Germinal center (tissue), 1 donor: ENCODE results near the gene DUOXA1.
"Not testable (repeated sequence)": the region's sequence is repeated elsewhere in the genome, so short reads cannot be mapped to it uniquely, and the experiment has no call there.

Source experiments
- DNase-seq: peaks from one replicate; pipeline ENCODE4 v3.0.0; 2012; ENCODE audit warnings: mixed read lengths, low spot score

Gene DUOXA1

GRCh38 chr15:45150481-45150880 is 20.8 kb upstream of the DUOXA1 start:
- no peak for DNase-seq

GRCh38 chr15:45149060-45149459 is 19.4 kb upstream of the DUOXA1 start:
- DNase-seq, result no peak

DNA sequence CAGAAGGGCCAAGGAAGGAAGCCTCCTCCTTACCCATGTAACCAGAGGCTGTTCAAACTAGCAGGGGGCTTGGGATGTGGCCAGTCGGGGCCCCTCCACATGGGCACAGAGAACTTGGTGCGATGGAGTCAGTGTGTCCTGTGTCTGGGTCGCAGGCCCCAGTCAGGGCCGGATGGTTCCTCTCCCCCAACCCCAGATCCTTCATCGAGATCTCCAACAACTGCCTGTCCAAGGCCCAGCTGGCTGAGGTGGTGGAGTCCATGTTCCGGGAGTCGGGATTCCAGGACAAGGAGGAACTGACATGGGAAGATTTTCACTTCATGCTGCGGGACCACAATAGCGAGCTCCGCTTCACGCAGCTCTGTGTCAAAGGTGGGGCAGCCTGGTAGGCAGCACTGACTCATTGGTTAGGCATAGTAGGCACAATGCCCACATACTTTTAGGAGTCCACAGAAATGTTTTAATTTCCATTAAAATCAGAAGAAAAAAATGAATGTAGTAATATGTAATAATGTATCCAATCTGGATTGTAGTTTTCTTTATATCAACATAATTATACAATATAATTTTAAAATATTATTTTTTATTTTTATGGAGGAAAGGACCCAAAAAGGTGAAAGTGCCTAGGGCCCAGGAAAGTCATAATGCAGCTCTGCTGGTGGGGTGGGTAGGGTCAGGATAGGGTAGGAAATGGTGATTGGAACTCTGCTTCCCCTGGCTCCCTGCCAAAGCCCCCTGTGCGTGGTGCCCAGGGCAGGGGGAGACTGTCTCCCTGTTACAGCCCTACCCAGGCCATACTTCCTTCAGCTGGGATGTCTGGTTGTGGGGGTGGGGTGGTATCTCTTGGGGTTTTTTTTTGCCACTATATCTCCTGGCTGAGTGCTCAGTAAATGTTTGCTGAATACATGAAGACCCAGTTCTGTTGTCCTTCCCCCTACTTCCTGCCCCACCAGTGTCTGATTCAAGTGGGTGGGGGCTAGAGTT is 18.7 kb upstream of the DUOXA1 start:
- DNase-seq, result no peak

GRCh38 chr15:45147606-45148005 is 17.9 kb upstream of the DUOXA1 start:
- no peak for DNase-seq

GRCh38 chr15:45146405-45146804 is 16.7 kb upstream of the DUOXA1 start:
- no peak for DNase-seq

- no peak for DNase-seq
These were observed 15.1 kb upstream of the DUOXA1 start for GRCh38 chr15:45144775-45145174.

DNA sequence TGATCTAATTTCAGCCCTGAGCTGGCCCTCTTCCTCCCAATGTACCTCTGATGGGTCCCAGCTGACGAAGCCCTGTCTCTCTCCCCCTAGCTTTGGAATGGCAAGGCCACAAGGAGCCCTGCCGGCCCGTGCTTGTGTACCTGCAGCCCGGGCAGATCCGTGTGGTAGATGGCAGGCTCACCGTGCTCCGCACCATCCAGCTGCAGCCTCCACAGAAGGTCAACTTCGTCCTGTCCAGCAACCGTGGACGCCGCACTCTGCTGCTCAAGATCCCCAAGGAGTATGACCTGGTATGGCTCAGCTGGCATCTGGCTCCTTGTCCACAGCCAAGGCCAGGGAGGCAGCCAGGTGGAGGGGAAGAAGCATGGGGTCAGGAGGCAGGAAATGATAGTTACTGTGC is 14.3 kb upstream of the DUOXA1 start:
- no peak for DNase-seq

GRCh38 chr15:45143056-45143455 is 13.4 kb upstream of the DUOXA1 start:
- no peak for DNase-seq

DNA sequence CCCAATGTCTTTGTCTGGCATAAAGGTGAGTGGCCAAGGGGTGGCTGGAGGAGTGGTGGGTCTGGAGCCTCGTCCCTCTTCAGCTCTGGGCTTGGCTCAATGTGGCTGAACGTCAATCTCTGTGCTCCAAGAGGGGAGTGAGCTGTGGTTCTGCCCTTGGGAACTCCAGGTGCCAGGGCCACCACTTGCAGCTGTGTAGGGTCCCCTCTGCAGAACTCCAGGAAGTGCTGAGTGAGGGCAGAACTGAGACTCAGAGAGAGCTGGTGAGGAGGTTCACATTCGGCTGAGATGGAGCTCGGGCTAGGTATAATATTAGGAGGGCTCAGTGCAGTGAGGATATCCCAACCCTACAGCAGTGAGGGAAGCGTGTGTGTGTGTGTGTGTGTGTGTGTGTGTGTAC is 11.7 kb upstream of the DUOXA1 start:
- no peak for DNase-seq

DNA sequence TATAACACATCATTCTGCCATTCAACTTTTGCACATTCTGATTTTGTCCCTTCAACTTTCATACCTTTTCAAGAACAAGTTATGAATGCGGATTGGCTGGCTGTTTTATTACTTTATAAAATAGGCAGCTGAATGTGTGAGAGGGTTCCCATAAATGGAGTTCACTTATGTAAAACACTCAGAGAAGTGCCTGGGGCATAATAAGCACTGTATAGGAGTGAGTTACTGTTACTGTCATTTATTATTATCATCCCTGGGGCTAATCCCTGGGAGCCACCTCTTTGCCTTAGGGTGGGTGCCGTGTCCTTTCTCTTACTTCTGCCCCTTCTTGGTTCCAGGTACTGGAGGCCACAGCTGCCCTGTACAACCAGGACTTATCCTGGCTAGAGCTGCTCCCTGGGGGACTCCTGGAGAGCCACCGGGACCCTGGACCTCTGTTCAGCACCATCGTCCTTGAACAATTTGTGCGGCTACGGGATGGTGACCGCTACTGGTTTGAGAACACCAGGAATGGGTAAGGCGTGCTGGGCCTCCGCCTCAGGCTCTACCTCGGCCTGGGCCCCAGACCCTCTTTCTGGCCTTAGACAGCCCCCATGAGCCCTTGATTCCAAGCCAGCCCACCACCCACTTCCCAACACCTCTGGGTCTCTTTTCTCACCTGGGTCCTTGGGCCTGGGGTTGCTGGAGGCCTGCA is 11.0 kb upstream of the DUOXA1 start:
- DNase-seq, result no peak

GRCh38 chr15:45139770-45140169 is 10.1 kb upstream of the DUOXA1 start:
- no peak for DNase-seq

GRCh38 chr15:45138814-45139765 is 9.4 kb upstream of the DUOXA1 start:
- DNase-seq, result no peak

- no peak for DNase-seq
These were observed 8.0 kb upstream of the DUOXA1 start for GRCh38 chr15:45137703-45138102.

- no peak for DNase-seq
These were observed 6.7 kb upstream of the DUOXA1 start for GRCh38 chr15:45136378-45136764.

DNA sequence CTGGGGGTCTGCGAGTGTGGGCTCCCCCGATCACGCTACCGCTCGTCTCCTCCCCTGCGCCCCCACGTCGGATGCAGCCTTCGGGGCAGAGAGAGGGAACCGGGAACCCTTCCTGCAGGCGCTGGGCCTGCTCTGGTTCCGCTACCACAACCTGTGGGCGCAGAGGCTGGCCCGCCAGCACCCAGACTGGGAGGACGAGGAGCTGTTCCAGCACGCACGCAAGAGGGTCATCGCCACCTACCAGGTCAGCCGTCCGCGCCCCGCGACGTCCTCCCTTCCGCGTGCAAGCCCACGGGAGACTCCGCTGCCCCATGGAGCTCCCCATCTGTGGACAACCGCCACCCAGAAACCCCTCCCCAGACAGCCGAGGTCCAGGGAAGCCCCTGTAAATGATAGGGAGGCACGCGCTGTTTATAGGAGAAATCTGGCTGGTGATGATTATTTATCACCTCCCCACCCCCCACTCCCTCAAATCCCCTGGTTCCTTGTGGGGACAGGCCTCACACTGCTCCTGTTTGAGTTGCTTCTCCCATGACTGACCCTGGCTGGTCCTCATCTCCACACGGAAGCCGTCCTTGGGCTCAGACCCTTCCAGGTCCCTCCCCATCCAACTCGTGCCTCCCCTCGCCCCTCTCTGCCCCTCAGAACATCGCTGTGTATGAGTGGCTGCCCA is 6.2 kb upstream of the DUOXA1 start:
- not testable (repeated sequence) for DNase-seq

DNA sequence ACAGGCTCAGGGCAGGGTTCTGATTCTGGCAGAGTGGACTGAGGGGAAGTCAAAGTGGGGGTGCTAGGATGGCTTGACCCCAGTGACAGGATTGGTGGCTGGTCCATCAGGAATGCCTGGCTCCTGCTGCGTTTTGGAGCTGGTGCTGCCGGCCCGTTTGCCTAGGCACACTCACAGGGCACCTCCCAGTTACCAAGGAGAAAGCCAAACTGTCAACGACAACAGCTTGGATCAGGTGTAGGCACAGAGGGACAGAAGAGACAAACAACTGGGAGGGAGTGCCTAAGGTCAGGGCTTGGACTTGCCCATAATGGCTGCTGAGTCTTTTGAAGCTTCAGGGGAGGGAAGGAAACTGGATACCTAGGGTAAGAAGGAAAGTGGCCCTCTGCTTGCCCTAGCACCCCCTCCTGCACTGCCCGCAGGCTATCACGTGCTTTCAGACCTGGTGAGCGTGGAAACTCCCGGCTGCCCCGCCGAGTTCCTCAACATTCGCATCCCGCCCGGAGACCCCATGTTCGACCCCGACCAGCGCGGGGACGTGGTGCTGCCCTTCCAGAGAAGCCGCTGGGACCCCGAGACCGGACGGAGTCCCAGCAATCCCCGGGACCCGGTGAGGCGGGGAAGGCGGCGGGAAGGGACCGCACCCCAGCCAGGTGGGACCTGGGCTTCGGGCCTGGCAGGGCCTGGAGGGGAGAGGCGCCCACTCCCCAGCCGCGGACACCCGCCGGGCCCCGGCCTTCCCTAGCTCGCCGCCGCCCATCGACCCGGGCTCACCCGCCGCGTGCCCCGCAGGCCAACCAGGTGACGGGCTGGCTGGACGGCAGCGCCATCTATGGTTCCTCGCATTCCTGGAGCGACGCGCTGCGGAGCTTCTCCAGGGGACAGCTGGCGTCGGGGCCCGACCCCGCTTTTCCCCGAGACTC is 5.3 kb upstream of the DUOXA1 start:
- DNase-seq, result no peak

DNA sequence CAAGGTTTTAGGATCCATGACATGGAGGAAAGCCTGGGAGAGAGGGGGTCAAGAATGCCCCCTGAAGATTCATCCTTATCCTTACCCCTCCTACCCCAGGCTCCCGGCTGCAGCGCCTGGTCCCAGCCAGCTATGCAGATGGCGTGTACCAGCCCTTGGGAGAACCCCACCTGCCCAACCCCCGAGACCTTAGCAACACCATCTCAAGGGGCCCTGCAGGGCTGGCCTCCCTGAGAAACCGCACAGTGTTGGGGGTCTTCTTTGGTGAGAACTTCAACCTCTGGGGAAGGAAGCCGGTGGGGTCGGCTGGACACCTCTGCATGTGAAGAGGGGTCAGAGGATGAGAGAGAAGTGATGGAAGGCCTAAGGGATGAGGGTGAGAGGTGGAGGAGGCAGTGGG is 4.4 kb upstream of the DUOXA1 start:
- no peak for DNase-seq

- no peak for DNase-seq
These were observed 3.9 kb upstream of the DUOXA1 start for GRCh38 chr15:45133561-45133920.

DNA sequence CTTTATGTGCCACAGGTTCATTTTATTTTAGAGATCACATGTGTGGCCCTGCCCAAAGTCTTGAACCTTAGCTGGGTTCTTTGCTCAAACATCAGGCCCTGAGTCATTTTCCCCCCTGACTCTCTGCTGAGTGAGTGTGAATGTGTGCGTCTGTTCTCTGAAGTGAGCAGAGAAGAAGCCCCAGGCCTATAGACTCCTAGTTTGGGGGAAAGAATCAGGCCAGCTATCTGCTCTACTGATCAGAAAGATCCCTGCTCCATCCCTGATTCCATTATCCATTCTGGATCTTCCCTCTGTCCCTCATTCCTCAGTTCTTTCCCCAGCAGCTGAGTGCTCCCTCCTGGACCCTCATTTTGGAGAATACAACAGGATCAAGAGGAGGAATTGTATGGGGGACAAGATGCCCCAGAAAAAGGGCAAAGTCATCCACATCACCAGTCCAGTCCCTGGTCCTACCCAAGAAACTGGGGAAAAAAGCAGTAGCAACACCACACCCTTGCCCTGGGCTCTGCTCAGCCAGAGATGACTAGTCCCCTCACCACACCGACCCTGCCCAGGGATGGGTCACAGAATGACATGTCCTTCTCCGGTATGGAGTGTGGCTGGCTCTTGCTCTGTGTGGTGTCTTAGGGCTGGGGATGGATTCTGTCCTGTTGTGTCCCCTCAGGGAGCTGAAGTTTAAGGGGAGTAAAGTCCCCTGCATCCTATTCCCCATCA is 3.3 kb upstream of the DUOXA1 start:
- DNase-seq, result no peak

- DNase-seq, result no peak
These were observed 1.8 kb upstream of the DUOXA1 start for GRCh38 chr15:45131510-45131909.
